Karpas-422 (cell line): ENCODE results near the gene CST9. TPM values are rescaled to one million over a fixed set of nuclear protein-coding genes. Genes with fewer than 3 reads are reported as not detected.
A peak's percentile ranks its signal among the peaks of the same experiment; 100 is the strongest.
"Not testable (repeated sequence)": the region's sequence is repeated elsewhere in the genome, so short reads cannot be mapped to it uniquely, and the experiment has no call there.

Experiments used
- DNase-seq: peaks from one replicate; pipeline ENCODE4 v3.0.0-alpha.2; 2015
- H2AFZ ChIP-seq: fragments of 200-600 bp; sonication (generic); 2 replicates; pipeline ENCODE4 v1.6.1; 2014; ENCODE audit warnings: antibody characterized with exemption, low read length, mixed read lengths
- H3K27ac ChIP-seq: fragments of 200-600 bp; sonication (generic); 2 replicates; pipeline ENCODE4 v1.5.1; 2014; ENCODE audit warnings: mild to moderate bottlenecking, low read length, moderate library complexity
- H3K27me3 ChIP-seq: fragments of 200-600 bp; sonication (generic); 2 replicates; pipeline ENCODE4 v1.6.1; 2014; ENCODE audit warnings: low read length, mixed read lengths
- H3K36me3 ChIP-seq: fragments of 200-600 bp; sonication (generic); 2 replicates; pipeline ENCODE4 v1.6.1; 2014; ENCODE audit warnings: low read length, mixed read lengths; ENCODE audit not compliant: insufficient read depth
- H3K4me1 ChIP-seq: fragments of 200-600 bp; sonication (generic); 2 replicates; pipeline ENCODE4 v1.6.1; 2014; ENCODE audit warnings: mild to moderate bottlenecking, low read length, mixed read lengths
- H3K4me2 ChIP-seq: fragments of 200-600 bp; sonication (generic); 2 replicates; pipeline ENCODE4 v1.6.1; 2014; ENCODE audit warnings: low read length, low read depth, mild to moderate bottlenecking; ENCODE audit not compliant: poor library complexity, severe bottlenecking
- H3K4me3 ChIP-seq: fragments of 200-600 bp; sonication (generic); 2 replicates; pipeline ENCODE4 v1.5.1; 2014; ENCODE audit warnings: mild to moderate bottlenecking, antibody characterized with exemption, low read length, mixed read lengths
- H3K79me2 ChIP-seq: fragments of 200-600 bp; sonication (generic); 2 replicates; pipeline ENCODE4 v1.6.1; 2014; ENCODE audit warnings: mild to moderate bottlenecking, low read length, mixed read lengths
- H3K9ac ChIP-seq: fragments of 200-600 bp; sonication (generic); 2 replicates; pipeline ENCODE4 v1.6.0; 2014; ENCODE audit warnings: low read length
- H3K9me2 ChIP-seq: fragments of 200-600 bp; sonication (generic), shearing (Covaris generic); replicated peaks from 2 replicates; pipeline ENCODE4 v1.6.0; 2014; ENCODE audit warnings: mild to moderate bottlenecking, low read length, moderate library complexity; ENCODE audit not compliant: insufficient read depth
- H3K9me3 ChIP-seq: fragments of 300-700, 200-600 bp; sonication (generic); 2 replicates; pipeline ENCODE4 v1.6.1; 2014; ENCODE audit warnings: low read length, mixed read lengths
- H4K20me1 ChIP-seq: fragments of 200-600 bp; sonication (generic); 2 replicates; pipeline ENCODE4 v1.6.1; 2014; ENCODE audit warnings: mild to moderate bottlenecking, antibody characterized with exemption, low read length, low read depth; ENCODE audit not compliant: insufficient read depth
- total RNA-seq: library from RNA; depleted of rRNA; stranded (reverse); fragments of >200 nt; shearing (Covaris generic); gene quantifications from 2 replicates; pipeline ENCODE4 v1.2.3, GENCODE V29; 2014; ENCODE audit warnings: low replicate concordance

The CST9 gene
- total RNA-seq, 1 experiment from 2014 or later: not detected

- Histone ChIP-seq H3K27me3 (no peaks in the 10 kb centered on the region), H3K4me1 (peaks cover 2% of the 10 kb centered on the region; the same call in 1 of the 2 replicates), H3K79me2 (no peaks in the 10 kb centered on the region), H3K27ac (no peak overlapping the region), H3K4me3 (no peak overlapping the region), H3K4me2 (no peak overlapping the region), H3K9me3 (no peaks in the 10 kb centered on the region), H4K20me1 (no peaks in the 10 kb centered on the region), H2AFZ (no peak overlapping the region), H3K36me3 (no peaks in the 10 kb centered on the region), H3K9ac (no peak overlapping the region), H3K9me2 (no peaks in the 10 kb centered on the region)
- no peak for DNase-seq
These were observed 18.1 kb upstream of the CST9 start for GRCh38 chr20:23623666-23624323.

GRCh38 chr20:23622839-23623343 lies 17.2 kb upstream of the CST9 start:
- no peak for DNase-seq
- Histone ChIP-seq H3K27me3 (no peaks in the 10 kb centered on the region), H3K4me3 (no peak overlapping the region), H3K9ac (no peak overlapping the region), H3K27ac (no peak overlapping the region), H3K36me3 (no peaks in the 10 kb centered on the region), H3K4me1 (peaks cover 2% of the 10 kb centered on the region; the same call in 1 of the 2 replicates), H4K20me1 (no peaks in the 10 kb centered on the region), H3K79me2 (no peaks in the 10 kb centered on the region), H2AFZ (no peak overlapping the region), H3K4me2 (peak overlapping the region; percentile 7), H3K9me3 (no peaks in the 10 kb centered on the region), H3K9me2 (no peaks in the 10 kb centered on the region)

GRCh38 chr20:23622401-23622800 lies 16.7 kb upstream of the CST9 start:
- not testable (repeated sequence) for H3K27me3 ChIP-seq, H3K9ac ChIP-seq, H3K4me2 ChIP-seq, H3K27ac ChIP-seq, DNase-seq, H3K4me3 ChIP-seq, H3K9me2 ChIP-seq, H3K9me3 ChIP-seq, H2AFZ ChIP-seq, H4K20me1 ChIP-seq, H3K36me3 ChIP-seq, H3K79me2 ChIP-seq, H3K4me1 ChIP-seq

GRCh38 chr20:23620670-23621386 lies 15.1 kb upstream of the CST9 start:
- H4K20me1 ChIP-seq, H3K4me2 ChIP-seq, H3K79me2 ChIP-seq, H3K9me2 ChIP-seq, H3K27me3 ChIP-seq, H3K9ac ChIP-seq, H3K4me3 ChIP-seq, H2AFZ ChIP-seq, H3K9me3 ChIP-seq, H3K4me1 ChIP-seq, H3K27ac ChIP-seq, DNase-seq, H3K36me3 ChIP-seq: not testable (repeated sequence)

- Histone ChIP-seq H3K4me2 (no peak overlapping the region), H3K4me1 (no peaks in the 10 kb centered on the region), H3K9ac (no peak overlapping the region), H3K27me3 (no peaks in the 10 kb centered on the region), H4K20me1 (no peaks in the 10 kb centered on the region), H2AFZ (no peak overlapping the region), H3K36me3 (no peaks in the 10 kb centered on the region), H3K79me2 (no peaks in the 10 kb centered on the region), H3K27ac (no peak overlapping the region), H3K9me2 (no peaks in the 10 kb centered on the region), H3K9me3 (no peaks in the 10 kb centered on the region), H3K4me3 (no peak overlapping the region)
- DNase-seq: no peak
These were observed 8.4 kb upstream of the CST9 start for GRCh38 chr20:23614163-23614562.

GRCh38 chr20:23613676-23614075 lies 8.0 kb upstream of the CST9 start:
- no peak overlapping the region for H3K4me3 ChIP-seq
- H3K79me2 ChIP-seq: no peaks in the 10 kb centered on the region
- H3K4me2 ChIP-seq: no peak overlapping the region
- no peaks in the 10 kb centered on the region for H4K20me1 ChIP-seq
- no peaks in the 10 kb centered on the region for H3K9me3 ChIP-seq
- H3K4me1 ChIP-seq: no peaks in the 10 kb centered on the region
- H3K36me3 ChIP-seq: no peaks in the 10 kb centered on the region
- H3K27me3 ChIP-seq: no peaks in the 10 kb centered on the region
- no peak overlapping the region for H3K27ac ChIP-seq
- H3K9me2 ChIP-seq: no peaks in the 10 kb centered on the region
- H2AFZ ChIP-seq: no peak overlapping the region
- H3K9ac ChIP-seq: no peak overlapping the region
- no peak for DNase-seq

GRCh38 chr20:23612396-23612795 lies 6.7 kb upstream of the CST9 start:
- no peak overlapping the region for H3K4me2 ChIP-seq
- H3K27ac ChIP-seq: no peak overlapping the region
- H3K9ac ChIP-seq: no peak overlapping the region
- H3K9me2 ChIP-seq: no peaks in the 10 kb centered on the region
- H3K4me1 ChIP-seq: no peaks in the 10 kb centered on the region
- H3K4me3 ChIP-seq: no peak overlapping the region
- no peaks in the 10 kb centered on the region for H3K79me2 ChIP-seq
- no peaks in the 10 kb centered on the region for H4K20me1 ChIP-seq
- H3K9me3 ChIP-seq: no peaks in the 10 kb centered on the region
- no peak for DNase-seq
- no peak overlapping the region for H2AFZ ChIP-seq
- no peaks in the 10 kb centered on the region for H3K27me3 ChIP-seq
- no peaks in the 10 kb centered on the region for H3K36me3 ChIP-seq

- no peaks in the 10 kb centered on the region for H3K9me3 ChIP-seq
- H3K4me1 ChIP-seq: no peaks in the 10 kb centered on the region
- no peaks in the 10 kb centered on the region for H3K27me3 ChIP-seq
- no peaks in the 10 kb centered on the region for H3K79me2 ChIP-seq
- no peak overlapping the region for H3K27ac ChIP-seq
- no peaks in the 10 kb centered on the region for H3K36me3 ChIP-seq
- no peak overlapping the region for H3K9ac ChIP-seq
- no peak overlapping the region for H2AFZ ChIP-seq
- H3K4me2 ChIP-seq: no peak overlapping the region
- H4K20me1 ChIP-seq: no peaks in the 10 kb centered on the region
- no peaks in the 10 kb centered on the region for H3K9me2 ChIP-seq
- H3K4me3 ChIP-seq: no peak overlapping the region
- no peak for DNase-seq
These were observed 3.9 kb upstream of the CST9 start for GRCh38 chr20:23609486-23610109.
